ENCODE data around the gene GSG1L.
A peak's percentile ranks its signal among the peaks of the same experiment; 100 is the strongest.

Gene GSG1L

DNA sequence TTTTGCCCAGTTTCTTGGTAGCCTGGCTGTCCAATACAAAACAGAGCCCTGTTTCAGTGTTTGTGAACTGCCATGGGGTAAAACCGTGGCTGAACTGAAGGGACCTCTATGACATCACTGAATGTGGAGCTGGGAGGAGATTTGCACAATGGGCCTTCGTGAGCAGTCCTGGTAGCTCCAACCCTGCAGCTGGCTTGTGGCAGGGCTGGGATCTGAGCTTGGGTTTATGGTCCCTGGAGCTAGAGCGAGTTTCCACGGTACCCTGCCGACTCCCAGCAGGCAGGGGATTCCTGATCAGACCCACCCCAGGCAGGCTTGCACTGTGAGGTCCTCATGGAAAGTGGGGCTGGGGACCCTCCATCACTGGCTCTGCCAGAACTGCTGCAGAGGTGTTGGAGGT lies 247.0 kb downstream of the GSG1L start:
- DNase-seq: no peak

DNA sequence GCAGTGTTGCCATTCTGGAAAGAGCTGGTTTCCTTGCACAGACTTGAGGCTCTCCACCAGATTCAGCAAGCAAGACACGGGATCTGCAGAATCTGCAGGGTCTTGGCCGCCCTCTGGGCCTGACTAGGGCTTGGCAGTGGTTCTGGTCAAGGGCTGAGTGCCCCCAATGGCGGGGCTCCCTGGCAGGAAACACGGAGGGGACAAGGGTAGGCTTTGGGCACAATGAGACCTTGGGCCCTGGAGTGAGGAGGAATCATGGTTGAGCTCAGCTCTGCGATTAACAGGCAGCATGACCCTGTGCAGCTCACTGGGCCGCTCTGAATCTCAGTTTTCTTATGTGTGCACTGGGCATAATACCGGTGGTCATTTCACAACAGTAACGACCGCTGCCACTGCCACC lies 249.9 kb downstream of the GSG1L start:
- DNase-seq: no peak

DNA sequence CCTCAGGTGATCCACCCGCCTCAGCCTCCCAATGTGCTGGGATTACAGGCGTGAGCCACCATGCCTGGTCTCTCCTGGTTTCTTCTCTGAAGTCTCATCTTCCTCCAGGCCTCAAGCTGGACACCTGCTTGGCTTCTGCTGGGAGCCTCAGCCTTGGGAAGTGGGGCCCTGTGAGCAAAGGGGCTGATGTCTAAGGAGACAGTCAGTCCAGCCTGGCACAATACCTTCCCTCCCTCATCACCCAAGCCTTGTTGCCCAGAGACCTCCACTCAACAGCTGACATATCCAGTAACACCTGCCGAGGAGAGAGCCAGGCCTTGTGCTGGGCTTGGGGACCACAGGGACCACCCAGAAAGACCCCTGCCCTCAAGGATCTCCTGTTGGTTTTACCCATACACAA lies 251.6 kb downstream of the GSG1L start:
- DNase-seq: no peak

DNA sequence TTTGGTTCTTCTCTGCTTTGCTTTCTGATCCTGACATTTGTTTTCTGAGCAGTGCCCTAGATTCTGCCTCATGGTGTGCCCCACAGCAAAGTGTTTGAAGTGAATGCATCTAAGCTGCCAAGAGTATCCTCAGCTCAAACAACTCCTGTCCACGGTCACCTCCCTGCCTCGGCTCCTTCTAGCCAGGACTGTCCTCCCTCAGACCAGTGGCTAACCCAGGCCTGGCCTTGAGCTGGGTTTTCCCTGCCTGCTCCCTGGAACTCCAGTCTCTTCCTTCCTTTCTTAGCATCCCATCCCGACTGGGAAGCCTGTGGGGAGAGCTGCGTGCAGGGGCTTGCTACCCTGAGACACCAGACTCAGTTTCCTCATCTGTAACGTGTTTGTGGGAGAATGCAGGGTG lies 256.5 kb downstream of the GSG1L start:
- no peak for DNase-seq

DNA sequence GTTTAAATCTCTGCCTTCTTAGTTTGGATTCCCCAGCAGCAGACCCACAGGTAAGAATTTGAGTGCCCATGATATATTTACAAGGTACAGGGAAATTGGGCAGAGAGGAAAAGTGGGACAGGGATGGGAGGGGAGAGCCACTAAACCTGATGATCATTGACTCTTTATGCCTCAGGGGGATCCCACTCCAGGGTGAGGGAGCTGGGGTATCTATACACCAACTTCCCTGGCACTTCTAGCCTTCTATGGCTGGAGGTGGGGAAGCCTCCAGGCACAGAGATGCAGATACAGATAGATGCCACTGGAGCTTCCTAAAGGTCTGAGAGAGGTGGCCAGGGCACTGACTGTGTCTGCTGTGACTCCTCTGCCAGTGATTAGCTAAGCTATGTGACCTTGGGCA lies 257.1 kb downstream of the GSG1L start:
- DNase-seq: no peak

DNA sequence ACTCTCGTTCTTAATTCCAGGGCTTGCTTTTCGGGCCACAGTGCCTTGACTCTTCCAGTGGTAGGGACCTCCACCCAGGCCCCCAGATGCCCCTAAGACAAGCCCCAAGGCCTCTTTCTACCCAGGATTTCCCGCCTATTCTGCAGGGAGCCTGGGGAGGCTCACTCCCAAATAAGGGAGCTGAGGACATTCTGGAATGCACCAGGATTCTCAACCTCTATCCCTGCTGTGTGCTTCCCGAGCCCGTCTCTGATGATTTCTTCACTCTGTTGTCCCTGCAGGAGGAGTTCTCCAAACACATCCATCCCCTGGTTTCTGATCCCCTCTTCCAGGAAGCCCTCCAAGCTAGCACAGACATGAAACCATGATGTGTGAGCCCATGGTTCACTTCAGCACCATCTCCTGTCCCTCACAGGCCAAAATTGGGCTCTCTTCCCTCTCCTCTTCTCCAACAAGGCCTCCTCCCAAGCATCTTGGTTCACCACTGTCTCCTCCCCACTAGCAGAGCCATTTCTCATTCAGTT lies 257.6 kb downstream of the GSG1L start:
- DNase-seq: no peak

DNA sequence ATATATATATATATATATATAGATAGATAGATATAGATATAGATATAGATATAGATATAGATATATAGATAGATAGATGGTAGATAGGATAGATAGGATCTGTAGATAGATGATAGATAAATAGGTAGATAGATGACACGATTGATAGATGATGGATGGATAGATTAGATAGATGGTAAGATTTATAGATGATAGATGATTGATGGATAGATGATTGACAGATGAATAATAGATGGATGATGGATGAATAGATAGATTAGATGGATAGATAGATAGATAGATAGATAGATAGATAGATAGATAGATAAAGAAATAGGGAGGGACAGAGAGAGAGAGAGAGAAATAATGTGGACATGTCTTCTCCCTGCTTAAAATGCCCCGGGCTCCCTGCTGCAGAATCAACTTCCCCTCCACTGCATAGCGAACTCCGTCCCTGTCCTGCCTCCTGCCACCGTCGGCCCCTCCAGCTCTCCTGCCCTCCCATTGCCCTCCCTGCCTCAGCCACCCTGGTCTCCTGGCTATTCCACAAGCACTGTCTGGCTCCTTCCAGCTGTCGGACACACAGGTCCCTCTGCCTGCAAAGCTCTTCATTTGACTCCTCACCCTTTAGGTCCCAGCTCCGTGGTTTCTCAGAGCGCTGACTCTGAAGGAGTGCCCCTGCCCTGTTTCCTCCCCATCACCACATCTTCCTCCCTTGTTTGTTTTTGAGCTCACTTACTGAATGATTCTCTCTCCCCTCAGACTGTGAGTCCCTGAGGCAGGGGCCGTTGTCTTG lies 259.6 kb downstream of the GSG1L start:
- DNase-seq: no peak

DNA sequence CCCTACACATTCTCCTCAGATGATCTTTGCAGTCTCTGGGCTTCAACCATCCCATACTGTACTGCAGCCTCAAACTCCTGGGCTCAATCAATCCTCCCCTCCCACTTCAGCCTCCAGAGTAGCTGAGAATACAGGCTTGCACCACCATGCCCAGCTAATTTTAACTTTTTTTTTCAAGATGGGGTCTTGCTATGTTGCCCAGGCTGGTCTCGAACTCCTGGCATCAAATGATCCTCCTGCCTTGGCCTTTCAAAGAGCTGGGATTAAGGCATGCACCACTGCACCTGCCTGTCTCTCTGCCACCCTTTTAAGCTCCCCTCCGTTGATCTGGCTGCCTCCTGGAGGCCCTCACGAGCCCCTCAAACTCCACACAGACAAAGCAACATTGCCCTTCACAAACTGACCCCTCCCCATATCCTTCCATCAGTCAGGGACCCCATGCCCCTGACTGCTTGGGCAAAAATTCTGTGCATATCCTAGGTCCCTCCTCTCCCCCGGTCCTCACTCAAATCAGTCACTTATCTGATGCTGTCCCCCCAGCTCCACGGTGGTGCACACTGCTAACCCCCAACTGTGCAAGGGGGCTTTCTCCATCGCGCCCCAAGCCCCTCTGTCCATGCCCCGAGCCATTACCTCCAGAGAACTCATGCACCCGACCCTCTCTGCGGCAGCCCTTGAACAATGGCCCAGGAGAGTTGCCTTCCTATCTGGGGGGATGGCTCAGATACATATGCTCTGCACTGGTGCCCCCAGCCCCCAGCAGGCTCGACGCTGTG lies 260.7 kb downstream of the GSG1L start:
- no peak for DNase-seq

DNA sequence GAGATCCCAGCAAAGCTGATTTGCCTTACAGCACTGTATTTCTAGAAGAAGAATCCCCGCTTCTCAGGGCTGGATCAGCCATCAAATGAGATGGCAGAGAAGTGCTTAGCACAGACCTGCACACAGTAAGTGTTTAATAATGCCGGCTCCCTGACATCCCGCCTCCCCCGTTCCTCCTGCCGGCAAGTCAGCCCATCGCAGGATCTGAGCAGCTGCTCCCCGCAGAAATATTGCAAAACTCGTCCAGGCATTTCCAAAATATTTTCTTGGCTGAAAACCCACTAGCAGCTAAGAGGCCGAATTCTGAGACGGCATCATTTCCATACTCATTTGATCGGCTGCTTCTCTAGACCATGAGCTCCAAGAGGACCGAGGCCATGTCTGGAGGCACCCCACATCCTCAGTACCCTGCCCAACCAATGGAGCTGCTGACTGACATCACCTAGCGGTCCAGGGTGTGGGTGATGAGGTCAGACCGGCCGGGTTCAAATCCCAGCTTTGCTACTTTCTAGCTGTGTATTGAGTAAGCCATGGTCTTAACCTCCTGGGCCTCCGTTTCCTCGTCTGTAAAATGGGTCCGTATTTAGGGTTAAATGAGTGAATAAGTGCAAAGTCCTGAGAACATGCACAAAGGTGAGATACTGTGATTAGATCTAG lies 262.1 kb downstream of the GSG1L start:
- DNase-seq: no peak

DNA sequence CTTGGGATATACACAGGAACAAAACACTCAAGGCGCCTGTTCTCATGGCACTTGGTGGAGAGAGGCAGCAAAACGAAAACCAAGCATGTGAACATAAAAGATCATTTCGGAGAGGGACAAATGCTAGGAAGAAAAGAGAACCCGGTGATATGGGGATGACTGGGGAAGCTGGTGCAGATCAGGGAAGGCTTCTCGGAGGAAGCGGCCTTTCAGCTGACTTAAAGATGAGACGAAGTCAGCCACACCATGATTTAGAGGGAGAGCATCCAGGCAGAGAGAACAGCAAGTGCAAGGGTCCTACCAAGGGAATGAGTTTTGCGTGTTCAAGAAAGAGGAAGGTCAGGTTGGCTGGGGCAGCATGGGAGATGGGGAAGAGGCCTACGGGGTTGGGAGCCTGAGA lies 262.7 kb downstream of the GSG1L start:
- no peak for DNase-seq

DNA sequence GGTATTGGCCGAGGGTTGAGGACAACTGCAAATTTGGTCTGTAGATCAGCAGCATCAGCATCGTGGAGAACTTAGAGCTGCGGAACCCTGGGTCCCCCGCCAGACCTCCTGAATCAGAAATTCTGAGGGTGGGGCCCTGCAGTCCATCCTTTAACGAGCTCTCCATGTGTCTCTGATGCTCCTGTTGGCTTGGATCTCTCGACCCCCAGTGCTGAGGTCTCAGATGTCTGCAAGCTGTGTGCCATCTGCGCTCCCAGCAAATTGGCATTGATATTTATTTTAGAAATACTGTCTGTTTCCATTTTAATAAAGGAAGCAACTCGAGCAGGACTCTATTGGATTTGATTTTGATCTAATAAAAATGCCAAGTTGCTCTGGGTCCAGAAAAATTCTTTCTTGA lies 263.6 kb downstream of the GSG1L start:
- no peak for DNase-seq

DNA sequence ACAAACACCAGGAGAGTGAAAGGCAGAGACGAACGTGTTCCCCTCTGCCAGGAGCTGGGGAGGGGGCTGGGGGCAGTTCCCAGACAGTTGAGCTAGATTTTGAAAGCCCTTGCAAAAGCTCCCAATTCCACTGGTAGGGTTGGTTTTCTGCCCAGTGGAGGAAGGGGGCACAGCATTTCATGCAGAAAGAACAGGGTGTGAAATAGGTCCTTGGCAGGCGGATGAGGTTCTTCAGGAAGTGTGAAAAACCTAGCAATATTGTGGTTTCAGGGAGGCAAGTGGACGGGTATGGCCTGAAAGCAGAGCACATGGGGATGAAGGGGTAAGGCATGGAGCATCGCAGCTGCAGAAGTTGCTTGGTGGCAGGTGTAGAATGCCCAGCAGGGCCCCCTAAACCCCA lies 265.3 kb downstream of the GSG1L start:
- no peak for DNase-seq

DNA sequence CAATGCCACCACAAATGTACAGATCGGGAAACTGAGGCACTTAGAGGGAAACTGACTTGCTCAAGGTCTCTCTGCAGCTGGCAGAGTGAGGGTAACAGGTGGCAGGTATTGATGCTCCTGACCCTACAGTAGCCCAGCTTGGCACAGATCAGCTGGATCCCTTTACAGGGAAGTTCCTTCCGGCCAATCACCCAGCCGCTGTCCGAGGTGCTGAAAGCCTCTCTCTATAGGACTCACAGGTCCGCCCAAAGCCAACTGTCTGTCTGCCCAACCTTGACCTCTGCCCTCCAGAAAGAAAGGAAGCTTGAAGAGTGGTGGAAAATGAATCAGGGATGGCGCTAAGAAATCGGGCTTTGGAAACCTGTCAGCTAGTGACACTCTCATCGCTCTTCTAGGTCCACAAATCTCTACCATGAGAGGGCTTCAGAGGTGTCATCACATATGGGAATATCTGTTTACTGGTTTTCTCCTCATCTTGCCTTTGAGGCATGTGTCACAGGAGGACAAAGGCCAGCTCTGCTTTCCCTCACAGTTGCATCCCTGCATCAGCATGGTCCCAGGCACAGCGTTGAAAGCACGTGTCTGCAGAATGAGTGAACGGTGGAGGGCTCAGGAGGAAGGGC lies 267.4 kb downstream of the GSG1L start:
- peak; percentile 46 for DNase-seq

DNA sequence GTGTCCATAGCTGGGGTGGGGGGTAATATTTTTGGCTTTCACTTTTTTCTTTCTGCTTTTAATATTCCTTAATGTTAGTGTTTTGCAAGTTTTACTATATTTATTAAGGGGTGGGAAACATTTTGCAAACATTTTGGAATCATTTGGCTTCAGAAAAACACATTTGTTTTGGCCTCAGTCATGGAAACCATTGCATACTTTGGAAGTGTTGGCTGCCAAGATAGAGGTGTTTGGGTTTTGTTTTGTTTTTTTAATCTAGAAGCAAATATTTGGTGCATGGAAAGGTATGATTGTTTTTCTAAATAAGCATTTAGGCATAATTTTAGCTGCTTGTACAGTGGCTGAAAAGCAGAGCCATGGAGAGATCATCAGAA lies 270.3 kb downstream of the GSG1L start:
- DNase-seq: no peak

DNA sequence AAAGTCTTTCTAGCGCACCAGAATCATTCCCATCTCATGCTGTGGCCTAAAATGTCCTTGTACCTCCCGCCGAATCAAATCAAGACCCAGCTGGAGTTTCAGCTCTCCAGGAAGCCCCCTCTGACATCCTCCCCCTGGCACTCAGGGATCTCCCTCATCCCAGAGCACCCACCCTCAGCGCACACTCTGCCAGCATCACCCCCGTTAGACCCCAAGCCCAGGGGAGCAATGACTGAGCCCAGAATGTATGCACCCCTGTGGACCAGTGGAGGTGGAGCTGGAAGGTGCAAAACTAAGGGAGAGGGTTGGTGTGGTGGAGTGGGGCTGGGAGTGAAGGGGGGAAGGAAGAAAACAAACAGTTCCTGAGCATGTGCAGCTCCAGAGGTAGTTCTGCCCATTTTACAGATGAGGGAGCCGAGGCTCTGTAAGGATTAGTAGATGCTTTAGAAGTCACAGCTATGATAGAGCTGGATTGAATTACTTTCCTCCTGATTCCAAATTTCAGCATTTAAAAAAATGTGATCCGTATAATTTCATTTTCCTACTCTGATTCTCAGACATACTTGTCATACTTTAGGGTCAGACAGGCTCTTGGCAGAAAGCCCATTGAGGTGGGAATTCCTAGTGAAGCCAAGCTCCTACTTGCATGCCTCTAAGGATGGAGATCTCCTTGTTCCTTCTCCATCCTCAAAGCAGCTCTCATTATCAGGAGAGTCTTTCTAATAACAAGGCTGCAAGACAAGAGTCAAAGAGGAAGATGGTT lies 270.8 kb downstream of the GSG1L start:
- peak; percentile 34 for DNase-seq

DNA sequence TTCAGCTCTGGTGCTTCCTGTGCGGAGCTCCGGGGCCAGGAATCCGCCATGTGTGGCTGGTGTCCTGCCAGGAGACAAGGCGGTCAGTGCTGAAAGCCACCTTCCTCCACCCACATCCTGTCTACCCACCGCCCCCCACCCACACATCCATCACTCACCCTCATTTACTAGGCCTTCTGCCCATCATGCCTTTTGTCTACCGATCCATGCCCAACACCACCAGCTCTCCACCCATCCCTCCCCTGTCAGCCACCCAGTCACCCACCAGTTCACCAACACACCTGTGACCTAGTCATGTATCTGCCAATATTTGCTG lies 272.2 kb downstream of the GSG1L start:
- no peak for DNase-seq

DNA sequence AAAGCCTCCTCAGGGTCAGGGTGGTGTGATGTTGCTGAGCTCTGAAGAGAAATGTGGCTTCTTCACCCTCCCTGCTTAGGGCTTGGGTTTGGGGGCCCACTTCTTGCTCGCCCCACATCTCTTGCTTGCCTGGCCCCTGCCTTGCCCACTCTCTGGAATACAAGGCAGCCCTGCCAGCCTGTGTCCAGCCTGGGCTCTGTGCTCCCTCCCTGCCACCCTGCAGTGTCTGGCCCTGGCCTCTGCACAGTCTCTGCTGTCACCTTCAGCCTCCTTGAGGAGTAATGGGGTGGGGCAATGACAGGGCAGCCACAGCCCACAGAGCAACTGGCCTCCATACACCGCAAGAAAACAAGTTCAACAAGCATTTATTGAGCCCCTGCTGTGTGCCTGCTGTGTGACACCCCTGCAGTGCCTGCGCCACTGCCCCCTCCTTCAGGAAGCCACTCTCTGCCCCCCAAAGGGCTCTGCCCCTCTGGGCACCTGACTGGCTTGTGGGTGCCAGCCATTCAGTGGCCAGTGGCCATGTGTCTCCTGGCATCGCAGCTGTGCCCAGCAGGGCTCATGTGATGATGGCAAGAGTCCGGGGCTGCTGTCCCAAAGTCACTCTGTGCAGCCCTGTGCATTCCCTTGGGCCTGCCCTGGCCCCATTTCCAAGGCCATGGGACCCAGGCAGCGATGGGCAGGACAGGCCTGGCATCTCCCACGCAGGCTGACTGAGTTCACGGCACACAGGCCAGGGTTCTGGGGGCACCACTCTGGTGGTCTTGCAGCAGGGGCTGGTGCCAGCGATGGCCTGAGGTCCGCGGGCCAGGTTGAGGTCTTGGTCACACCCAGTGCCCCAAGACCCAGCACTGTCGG lies 272.7 kb downstream of the GSG1L start:
- no peak for DNase-seq

DNA sequence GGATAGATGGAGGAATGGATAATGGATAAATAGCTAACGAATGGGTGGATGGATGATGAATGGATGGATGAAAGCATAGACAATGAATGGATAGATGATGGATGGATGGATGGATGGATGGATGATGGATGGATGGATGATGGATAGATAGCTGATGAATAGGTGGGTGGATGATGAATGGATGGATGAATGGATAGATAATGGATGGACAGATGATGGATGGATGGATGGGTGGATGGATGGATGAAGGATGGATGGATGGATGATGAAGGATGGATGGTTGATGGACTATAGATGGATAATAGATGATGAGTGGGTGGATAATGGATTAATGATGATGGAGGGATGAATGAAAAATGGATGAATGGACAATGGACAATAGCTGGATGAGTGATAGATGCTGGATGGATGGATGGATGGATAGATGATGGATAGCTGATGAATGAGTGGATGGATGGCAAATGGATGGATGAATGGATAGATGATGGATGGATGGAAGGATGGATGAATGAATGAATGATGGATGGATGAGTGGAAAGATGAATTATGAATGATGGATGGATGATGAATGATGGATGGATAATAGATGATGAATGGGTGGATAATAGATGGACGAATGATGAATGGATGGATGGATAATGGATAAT lies 273.8 kb downstream of the GSG1L start:
- no peak for DNase-seq

DNA sequence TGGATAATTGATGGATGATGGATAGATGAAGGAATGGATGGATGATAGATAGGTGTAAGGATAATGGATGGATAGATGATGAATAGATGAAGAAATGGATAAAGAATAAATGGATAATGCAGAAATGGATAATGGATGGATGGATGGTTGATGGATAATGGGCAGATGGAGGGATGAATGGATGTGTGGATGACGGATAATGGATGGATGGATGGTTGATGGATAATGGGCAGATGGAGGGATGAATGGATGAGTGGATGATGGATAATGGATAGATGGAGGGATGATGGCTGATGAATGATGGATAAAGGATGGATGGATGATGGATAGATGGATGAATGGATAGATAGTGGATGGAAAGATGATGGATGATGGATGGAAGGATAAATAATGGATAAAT lies 274.4 kb downstream of the GSG1L start:
- DNase-seq: no peak

DNA sequence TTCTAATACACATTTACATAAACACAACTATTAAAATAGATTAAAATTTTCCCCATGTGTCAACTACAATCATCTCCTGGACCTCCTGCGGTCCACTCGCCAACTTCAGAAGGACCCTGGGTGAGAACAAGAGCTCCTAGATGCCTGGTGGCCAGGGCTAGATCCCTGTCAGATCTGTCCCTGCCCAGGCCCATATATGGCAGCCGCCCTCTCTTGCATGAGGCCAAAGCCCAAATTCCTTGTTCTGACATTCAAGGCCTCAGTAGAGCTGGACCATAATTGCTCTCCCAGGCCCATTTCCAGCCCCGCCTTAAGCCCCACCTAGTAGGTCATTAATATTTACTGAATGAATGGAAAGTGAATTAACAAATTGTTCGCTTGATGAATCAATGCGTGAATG lies 275.8 kb downstream of the GSG1L start:
- DNase-seq: no peak
